GM15510 (cell line): ENCODE data around the gene TSGA10.

Experiments
- POLR2A ChIP-seq: IDR thresholded peaks from 3 replicates; pipeline ENCODE4 v1.6.1; 2011; ENCODE audit warnings: borderline replicate concordance; ENCODE audit not compliant: insufficient read length; ENCODE audit errors: extremely low read depth

The TSGA10 gene

GRCh38 chr2:99112617-99113016 is 42.1 kb downstream of the TSGA10 start:
- no peak for TF ChIP-seq POLR2A

- TF ChIP-seq POLR2A: no peak
These were observed 42.8 kb downstream of the TSGA10 start for GRCh38 chr2:99111945-99112344.

GRCh38 chr2:99111236-99111635 is 43.5 kb downstream of the TSGA10 start:
- no peak for TF ChIP-seq POLR2A

- TF ChIP-seq POLR2A: no peak
These were observed 47.8 kb downstream of the TSGA10 start for GRCh38 chr2:99106913-99107312.

- TF ChIP-seq POLR2A: no peak
These were observed 50.7 kb downstream of the TSGA10 start for GRCh38 chr2:99104006-99104405.

- no peak for TF ChIP-seq POLR2A
These were observed 53.0 kb downstream of the TSGA10 start for GRCh38 chr2:99101697-99102096.

GRCh38 chr2:99096728-99097127 is 58.0 kb downstream of the TSGA10 start:
- no peak for TF ChIP-seq POLR2A

- no peak for TF ChIP-seq POLR2A
These were observed 66.7 kb downstream of the TSGA10 start for GRCh38 chr2:99088017-99088416.

GRCh38 chr2:99086385-99086784 is 68.4 kb downstream of the TSGA10 start:
- TF ChIP-seq POLR2A: no peak

GRCh38 chr2:99085421-99085820 is 69.3 kb downstream of the TSGA10 start:
- no peak for TF ChIP-seq POLR2A

GRCh38 chr2:99084256-99084655 is 70.5 kb downstream of the TSGA10 start:
- no peak for TF ChIP-seq POLR2A

GRCh38 chr2:99081891-99082290 is 72.9 kb downstream of the TSGA10 start:
- TF ChIP-seq POLR2A: no peak

GRCh38 chr2:99079226-99079625 is 75.5 kb downstream of the TSGA10 start:
- no peak for TF ChIP-seq POLR2A

- TF ChIP-seq POLR2A: no peak
These were observed 82.2 kb downstream of the TSGA10 start for GRCh38 chr2:99072551-99072950.

- TF ChIP-seq POLR2A: no peak
These were observed 86.7 kb downstream of the TSGA10 start for GRCh38 chr2:99067871-99068625.

- no peak for TF ChIP-seq POLR2A
These were observed 88.4 kb downstream of the TSGA10 start for GRCh38 chr2:99066075-99066958.
